Measurements from ENCODE around the gene MC1R.

DNA sequence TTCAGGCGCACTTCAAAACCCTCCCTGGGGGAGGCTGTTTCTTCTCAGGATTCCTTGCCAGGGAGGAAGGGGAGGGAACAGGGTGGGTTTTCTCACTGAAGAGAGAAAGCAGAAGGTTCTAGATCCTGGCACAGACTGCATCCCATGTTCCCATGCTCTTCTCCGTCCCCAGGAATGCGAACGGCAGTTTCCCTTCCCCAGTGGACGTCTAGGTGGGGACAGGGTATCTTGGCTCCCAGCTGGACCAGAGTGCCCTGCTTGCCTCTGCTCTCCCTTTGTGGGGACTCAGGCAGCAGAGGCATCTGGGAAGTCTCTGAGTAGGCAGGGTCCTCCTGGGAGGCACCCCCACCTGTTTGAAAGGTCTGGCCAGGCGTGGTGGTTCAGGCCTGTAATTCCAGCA, 48.2 kb upstream of the MC1R start:
- TF ChIP-seq CTCF (IDR thresholded peaks at IDR 0.05; ENCODE audit: insufficient read depth, low read depth, low read length) (no peak), EZH2 (IDR thresholded peaks at IDR 0.05; ENCODE audit: insufficient read depth, low read length) (no peak)
